Effector CD4-positive, alpha-beta T cell (primary cell): Measurements from ENCODE around the gene ODF2L.
"Not testable (repeated sequence)": the region's sequence is repeated elsewhere in the genome, so short reads cannot be mapped to it uniquely, and the experiment has no call there.

Experiments used
- DNase-seq: peaks from one replicate; pipeline ENCODE4 v3.0.0-alpha.2; 2020

ODF2L gene

DNA sequence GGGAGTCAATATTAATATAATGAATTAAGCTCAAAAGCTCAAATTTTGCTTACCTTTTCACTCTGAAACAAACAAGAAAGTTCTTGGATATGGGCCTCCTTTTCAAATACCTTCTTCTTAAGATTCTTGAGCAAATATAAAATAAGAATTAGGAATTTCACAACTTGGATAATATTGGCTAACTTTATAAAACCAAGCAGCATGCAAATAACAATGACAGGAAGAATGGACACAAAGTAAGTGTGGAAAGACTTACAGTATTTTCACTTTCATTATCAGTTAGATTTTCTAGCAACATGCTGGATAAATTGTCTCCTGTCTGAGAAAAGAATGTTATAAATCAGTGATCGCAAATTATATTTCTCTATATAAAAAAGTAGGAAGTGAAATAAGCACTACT is 13.2 kb downstream of the ODF2L start:
- DNase-seq = no peak

DNA sequence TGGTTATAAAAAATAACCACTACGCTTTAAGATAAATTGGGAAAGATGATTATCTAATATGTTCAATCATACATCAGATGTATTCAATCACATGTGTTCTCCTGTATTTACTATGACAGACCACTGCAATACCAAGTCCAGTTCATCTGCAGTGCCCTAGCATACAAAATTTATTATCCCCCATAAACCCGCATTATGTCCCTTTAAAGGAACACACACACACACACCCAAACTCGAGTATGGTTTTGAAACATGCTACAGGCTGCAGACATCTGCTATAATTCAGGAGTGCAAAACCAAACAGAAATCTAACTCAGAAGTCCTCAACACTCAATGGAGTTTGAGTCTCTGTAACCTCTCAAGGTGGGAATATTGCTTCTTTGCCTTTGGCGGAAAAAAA is 14.9 kb downstream of the ODF2L start:
- DNase-seq = no peak

DNA sequence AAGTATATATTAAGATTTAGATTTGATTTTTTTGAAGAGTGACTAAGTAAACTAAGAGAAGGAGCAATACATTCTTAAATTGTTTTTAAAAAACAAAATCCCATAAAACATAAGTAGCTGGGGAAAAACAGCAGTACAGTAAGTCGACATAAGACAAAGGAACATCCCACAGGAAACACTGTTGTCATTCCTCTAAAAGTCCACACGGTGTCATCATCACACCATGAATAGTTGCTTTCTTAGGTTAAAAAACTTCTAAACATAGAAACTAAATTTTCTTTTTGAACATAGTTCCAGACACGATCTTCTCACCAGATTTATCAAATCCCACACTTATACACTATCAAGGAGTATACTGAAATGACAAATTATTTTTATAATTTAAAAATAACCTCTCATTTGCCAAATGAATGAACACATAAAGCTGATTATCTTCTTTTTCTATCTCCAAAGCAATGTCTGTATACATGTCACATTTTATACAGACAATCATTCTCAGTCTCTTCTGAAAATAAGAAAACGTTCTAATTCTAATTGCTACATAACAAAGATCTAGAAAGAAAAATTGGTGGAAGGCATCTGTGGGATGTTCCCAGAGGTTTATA is 15.8 kb downstream of the ODF2L start:
- DNase-seq = no peak

DNA sequence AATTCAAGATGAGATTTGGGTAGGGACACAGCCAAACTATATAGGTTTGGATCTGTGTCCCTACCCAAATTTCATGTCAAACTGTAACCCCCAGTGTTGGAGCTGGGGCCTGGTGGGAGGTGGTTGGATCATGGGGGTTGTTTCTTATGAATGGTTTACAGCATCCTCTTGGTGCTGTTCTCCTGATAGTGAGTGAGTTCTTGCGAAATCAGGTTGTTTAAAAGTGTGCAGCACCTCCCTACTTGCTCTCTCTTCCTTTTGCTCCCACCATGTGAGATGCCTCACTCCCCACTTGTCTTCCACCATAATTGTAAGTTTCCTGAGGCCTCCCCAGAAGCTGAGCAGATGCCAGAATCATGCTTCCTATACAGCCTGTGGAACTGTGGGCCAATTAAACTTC is 17.3 kb downstream of the ODF2L start:
- no peak for DNase-seq

DNA sequence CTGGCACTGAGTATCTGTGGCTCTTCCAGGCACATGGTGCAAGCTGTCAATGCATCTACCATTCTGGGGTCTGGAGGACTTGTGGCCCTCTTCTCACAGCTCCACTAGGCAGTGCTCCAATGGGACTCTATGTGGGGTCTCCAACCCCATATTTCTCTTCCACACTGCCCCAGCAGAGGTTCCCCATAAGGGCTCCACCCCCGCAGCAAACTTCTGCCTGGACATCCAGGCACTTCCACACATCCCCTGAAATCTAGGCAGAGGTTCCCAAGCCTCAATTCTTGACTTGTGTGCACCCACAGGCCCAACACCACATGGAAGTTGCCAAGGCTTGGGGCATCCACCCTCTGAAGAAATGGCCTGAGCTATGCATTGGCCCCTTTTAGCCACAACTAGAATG is 18.8 kb downstream of the ODF2L start:
- DNase-seq = no peak

DNA sequence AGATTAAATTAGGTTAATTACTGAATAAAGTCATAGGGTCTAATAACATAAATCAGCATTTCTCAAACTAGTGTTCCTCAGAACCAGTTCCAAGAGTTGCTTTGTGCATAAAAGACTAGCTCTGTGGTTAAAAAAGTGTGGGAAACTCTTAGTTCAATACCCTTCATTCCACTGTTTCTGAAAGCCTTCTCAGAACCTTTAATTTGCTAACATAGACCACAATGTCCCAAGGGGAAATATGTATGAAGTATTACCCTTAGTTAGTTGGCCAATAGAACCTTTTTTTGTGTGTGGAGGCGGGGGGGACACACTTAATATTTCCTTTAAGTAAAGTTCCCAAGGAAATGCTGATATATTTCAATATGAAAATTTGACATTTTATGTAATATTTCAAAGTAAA is 20.4 kb downstream of the ODF2L start:
- no peak for DNase-seq

DNA sequence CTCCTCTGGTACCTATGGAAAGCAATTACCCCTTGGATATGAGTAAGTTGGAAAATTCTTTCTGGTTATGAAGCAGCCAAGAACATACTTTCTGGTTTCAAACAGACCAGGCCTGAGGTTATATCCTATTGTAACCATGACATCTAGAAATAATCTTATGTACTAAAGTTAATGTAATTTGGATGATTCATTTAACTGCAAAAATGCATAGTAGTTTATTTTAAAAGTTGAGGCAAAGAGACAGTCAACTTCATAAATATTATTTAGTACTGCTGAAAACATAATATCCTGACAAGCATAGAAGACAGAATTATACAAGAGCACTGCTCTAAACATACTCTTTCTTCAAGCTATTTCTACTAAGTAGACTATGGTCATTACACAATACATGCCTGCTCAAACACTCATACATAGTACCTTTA is 25.5 kb downstream of the ODF2L start:
- DNase-seq = no peak

DNA sequence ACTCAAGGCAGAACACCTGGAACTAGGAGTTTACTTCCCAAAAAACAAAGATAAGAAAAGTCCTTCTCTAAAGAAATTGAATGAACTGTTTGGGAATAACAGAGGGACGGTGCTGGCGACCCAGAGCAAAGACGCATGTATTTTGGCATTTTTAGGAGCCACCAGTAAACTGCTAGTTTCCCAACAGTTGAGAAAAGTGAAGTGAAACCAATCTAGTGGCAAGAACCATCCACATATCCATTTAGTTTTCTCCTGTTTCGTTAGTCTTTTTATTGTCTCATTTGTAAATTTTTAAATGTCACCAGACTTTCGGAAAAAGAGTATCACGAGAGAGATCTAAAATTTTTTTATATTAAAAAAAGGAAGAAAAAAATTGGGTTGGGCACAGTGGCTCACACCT is 30.2 kb downstream of the ODF2L start:
- no peak for DNase-seq

DNA sequence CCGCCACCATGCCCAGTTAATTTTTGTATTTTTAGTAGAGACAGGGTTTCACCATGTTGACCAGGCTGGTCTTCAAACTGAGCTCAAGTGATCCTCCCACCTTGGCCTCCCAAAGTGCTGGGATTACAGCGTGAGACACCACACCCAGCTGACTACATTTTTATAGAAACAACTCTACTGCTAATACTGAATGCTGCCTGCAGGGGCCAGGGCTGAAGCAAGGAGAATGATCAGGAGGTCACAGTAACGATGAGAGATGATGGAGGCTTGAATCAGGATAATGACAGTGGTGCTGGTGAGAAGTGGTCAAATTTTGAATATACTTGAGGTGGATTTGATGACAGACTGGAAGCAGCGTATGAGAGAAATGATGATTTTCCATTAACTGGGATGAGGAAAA is 33.3 kb downstream of the ODF2L start:
- no peak for DNase-seq

DNA sequence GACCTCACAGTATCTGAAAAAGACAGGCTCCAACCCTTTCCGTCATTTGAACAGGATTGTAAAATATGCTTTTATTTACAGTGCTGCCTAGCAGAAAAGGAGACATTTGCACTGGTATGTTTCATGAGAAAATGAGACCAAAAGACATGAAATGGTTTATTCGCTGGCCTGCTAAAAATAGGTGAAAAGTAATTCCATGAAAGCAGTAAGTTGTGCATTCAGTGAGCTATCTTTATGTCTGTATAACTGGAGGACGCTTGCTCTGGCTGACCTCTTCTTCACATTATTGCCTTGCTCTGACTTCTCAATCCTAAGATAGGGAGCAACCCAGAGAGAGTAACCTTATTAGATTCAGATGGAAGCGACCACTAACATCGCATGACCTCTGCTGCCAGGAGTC is 38.3 kb downstream of the ODF2L start:
- DNase-seq = no peak

DNA sequence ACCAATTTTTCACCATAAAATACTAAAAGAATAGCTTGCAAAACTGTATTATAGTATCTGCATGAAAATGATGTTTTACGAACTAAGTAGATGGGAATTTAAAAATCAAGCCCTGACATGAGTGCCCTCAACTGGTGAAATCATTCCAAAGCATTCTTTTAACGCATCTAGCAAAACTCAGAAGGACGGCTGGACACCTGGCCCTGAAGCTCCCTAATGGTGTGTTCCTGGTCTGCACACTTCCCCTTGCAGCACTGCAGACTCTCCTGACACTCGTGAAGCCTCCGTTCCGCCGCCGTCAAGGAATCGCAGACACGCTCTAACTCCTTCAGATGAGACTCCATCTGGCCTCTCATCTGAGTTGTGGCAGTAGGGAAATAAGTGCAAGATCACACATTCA is 39.9 kb downstream of the ODF2L start:
- no peak for DNase-seq

DNA sequence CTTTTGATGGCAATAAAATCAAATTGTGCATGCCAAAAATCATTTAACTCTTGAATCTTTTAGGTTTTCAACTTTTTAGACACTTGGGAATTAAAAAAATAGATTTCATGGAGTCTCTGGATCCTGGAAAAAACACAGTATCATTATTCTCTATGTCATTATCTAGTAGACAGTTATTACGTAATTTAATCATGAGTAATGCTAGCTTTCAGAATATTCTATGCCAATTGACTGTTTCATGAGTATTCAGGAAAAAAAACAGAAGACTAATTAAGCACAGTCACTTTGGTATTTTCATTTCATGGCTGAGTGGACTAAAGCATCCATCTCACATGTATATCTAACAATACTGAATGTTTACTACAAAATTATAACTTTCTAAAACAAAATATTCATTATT is 44.0 kb downstream of the ODF2L start:
- no peak for DNase-seq

DNA sequence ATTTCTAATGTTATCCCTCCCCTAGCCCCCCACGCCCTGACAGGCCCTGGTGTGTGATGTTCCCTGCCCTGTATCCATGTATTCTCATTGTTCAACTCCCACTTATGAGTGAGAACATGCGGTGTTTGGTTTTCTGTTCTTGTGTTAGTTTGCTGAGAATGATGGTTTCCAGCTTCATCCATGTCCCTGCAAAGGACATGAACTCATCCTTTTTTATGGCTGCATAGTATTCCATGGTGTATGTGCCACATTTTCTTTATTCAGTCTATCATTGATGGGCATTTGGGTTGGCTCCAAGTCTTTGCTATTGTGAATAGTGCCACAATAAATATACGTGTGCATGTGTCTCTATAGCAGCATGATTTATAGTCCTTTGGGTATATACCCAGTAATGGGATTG is 45.9 kb downstream of the ODF2L start:
- not testable (repeated sequence) for DNase-seq

DNA sequence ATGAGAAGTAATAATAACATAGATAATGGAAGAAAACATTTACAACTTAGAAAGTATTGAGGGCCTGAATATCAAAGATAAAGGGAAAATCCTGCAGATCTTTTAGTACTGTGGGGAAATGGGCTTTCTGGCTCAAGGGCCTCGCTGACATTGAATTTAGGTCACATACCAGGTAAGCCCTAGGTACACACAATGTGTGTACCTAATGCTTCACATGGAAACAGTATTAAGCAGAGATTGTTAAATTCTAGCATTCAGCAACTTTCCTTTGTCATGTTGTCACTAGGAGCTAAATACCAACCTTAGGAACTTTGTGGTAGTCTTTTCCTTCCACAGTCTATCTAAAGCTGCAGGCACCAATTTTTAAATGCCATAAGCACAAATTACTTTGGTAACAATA is 49.7 kb downstream of the ODF2L start:
- no peak for DNase-seq

DNA sequence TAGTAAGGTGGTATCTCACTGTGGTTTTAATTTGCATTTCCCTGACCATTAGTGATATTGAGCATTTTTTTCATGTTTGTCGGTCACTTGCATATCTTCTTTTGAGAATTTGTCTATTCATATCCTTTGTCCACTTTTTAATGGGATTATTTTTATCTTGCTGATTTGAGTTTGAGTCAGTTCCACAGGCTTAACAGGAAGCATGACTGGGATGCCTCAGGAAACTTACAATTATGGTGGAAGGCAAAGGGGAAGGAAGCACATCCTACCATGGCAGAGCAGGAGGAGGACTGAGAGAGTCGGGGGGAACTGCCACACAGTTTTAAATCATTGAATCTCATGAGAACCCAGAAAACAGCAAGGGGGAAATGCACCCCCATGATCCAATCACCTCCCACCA is 51.1 kb downstream of the ODF2L start:
- DNase-seq = no peak

DNA sequence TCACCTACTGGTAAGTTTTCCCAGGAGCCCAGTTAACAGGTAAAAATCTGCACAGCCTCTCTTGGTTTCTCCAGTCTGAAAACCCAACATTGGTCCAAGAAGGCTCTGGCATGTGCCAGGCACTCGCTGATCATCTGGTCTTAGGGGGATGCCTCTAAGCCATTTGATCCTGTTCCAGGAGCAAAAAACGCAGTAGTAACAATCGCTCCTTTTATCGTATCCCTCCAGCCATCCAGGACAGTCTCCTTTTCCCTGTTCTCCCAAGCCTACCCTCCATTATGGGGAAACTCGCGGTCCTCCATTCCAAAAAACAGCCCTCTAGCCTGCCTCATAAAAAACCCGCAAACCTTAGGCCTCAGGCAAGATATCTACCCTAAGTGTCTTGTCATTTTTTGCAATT is 56.2 kb downstream of the ODF2L start:
- DNase-seq = no peak

DNA sequence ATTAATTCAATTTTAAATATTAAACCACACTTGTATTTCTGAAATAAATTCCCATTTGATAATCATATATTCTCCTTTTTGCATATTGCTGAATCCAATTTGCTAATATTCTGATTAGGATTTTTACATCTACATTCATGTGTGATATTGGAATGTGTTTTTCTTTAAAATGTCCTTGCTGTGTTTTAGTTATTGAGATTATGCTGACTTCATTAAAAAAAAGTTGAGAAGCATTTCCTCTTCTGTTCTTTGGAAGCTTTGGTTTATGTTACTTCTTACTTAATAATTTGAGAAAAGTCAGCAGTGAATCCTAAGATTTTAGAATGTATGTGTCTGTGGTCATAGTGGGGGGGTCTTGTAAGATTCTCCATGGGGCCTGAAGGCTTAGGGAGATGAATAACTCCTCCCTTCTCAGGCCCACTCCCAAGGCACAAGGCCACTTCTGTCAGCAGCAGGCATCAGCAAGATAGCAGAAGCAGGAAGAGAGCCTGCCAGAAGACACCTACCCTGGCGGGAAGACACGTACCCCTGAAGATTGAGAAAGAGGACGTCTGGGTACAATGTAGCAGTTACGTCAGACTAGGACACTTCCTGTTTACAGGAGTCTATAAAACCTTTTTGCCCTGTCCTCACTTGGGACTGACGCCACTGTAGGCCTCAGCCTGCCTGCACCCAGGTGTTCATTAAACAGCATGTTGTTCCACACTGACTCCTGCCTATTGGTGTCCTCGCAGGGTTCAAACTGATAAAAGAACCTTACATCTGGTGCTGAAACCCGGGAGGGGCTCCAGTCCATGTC is 56.9 kb downstream of the ODF2L start:
- no peak for DNase-seq

DNA sequence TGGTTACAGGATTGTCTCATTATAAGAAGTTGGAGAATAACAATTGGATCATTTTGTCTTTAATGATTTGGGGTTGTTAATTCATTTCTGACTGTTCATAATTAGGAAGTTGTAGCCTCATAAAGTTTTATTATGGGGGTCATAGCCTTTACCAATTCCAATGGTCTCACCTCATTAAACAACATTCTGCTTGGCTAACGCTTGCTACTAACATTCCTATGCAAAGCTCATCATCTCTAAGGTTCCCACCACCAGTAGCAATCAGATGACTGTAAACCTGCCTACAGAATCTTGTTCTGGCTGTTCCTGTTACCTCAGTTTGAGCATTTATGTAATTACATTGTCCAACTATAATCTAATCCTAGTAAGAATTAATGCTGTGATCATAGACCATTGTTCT is 60.2 kb downstream of the ODF2L start:
- DNase-seq = no peak

DNA sequence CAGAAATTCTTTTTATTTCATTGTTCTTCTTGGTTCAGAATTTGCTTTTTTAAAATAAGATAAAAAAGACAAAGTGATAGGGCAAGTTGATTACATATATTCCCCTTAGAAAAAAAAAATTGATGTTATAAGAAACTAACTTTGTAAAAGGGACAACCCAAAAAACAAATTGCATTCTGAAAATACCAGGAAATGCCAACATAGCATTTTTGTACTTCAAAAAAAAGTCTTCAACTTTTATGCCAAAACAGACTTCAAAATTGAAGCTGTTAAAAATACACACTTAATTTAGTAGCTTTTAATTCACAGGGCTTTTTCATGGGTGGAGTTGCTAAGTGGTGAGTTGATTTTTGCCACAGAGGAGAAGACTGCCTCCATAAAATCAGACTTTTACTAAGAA is 70.9 kb downstream of the ODF2L start:
- no peak for DNase-seq

DNA sequence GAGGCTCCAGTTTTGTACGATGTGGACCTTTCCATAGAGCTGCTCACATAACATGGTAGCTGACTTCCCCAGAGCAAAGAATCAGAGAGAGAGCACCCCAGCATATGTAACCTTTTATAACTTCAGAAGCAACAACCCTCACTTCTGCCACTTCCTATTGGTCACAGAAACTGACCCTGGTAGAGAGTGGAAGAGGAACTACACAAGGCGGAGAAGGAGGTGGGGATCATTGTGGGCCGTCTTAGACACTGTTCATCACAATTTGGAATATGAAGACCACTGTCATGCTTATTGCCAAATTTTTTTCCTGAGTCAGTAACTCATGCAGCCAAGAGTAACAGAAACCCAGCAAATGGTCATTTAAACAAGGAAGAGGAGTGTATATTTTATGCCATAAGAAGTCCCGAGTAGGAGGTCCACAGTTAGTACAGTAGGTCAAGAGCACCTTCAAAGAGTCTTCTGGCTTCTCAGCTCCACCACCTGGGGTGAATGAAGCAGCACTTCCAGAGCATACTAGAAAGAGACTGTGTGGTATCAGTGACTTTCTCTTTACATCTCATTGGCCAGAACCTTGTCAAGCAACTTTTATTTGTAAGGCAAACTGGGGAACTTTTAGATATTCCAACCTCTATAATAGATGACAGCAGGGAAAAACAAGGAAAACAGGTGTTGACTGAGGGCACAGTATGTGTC is 71.8 kb downstream of the ODF2L start:
- DNase-seq = no peak

DNA sequence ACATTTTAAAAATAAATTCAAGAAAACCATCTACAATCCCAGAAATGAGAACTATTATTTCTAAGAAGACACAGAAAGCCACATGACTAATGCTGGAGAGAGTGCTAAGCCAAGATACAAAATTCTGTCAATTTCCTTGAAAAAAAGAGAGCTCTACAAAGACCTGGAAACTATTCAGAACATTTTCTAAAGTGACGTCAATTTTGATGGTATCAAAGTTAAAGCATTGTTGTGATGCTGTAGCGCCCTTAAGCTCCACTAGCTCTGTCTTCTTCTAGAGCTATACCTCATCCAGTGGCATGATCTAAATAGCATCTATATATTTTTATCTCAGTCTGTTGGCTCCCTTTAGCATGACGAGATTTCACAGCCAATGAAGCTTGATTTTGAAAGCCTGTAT is 73.9 kb downstream of the ODF2L start:
- DNase-seq = no peak

DNA sequence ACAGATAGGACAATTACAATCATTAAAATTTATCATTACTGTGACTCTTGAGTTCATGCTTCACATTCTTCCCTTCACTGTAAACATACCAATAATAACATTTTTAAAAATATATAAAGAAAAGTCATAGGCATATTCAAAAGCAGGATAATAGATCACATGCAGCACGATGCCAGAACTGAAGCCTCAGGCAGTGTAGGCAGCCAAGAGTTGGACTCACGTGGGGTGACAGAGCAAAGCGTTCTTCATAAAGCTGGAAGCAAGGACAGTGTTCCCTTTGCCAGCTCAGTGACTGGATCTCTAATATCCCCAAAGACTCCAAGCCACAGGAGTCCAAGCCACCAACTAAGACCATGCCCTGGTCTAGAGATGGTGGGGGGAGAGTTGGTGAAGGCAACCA is 77.7 kb downstream of the ODF2L start:
- no peak for DNase-seq

DNA sequence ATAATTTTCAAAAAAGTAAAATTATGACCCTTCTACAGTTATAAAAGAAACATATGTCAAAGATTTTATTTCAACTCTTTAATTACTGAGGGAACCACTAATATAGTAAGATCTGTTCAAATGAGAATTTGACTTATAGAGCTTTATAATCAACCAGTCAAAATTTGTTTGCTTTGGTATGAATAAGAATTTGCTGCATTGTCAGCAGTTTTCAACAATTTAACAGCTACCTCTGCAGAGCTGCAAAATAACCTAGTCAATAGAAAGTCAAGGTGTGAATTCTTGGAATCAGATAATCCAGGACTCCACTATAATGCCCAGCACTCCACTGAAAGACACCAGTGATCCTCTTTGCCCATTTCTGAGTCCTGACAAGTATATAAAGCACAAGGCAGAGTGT is 78.2 kb downstream of the ODF2L start:
- no peak for DNase-seq

DNA sequence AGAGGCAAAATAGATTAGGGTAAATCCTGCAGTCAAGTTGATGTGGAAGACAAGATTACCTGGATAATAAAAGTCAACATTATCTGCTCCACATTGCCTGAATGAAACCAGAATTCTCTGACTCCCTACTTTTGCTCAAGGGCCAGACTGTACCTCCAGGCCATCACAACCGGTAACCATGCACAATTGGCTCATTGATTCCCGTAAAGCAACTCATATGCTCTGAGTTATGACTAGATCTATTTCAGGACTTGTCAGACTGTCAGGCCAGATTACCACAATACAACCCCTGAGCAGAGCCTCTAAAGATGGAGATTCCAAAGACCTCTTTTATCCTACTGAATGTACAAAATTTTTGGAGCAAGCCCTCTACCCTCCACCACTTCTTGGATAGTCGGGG is 90.4 kb downstream of the ODF2L start:
- DNase-seq = no peak
